ENCODE results near the gene MRPL10. TPM values are rescaled to one million over a fixed set of nuclear protein-coding genes. Genes with fewer than 3 reads are reported as not detected.
A peak's percentile ranks its signal among the peaks of the same experiment; 100 is the strongest.

Gene MRPL10
- total RNA-seq = 10 to 100 TPM; 34.9 to 74.9 (median 55.0) TPM

DNA sequence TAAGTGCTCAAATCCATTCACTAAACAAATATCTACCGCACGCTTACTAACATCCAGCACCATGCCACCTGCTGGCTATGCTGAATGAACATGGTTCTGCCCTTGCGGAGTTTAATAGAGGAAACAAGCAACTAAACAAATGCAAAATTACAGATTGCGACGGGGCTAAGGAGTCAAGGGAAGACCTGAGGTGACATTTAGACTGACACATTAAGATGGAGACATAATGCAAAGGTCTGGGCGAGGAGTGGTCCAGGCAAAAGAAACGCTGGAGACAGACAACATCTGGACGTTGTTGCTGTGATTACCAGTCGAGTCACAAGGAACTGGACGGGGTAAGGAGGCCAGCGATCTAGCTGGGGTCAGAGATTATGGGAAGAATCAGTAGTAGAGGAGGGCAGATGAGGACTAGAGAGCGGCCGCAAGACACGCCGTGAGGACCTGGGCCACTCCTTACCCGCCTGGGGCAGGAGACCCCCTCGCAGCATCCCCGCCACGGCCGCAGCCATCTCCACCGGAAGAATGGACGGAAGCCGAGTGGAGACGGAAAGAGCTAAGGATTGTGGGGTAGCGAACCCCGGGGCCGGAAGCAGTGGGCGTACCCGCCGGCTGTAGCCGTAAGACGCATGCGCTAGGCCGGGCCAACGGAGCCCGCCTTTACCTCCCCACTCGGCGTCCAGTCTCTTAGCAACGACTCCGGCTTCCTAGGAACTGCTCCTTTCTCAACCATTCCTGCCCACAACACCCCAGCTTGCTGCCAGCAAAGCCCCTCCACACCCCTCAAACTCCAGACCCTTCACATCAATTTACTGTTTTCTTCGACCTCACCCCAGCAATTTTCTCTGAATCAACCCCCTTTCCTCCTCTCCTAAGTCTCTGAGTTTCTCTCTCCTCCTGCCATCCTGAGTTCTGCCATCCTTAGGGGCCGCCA, at the start of gene MRPL10, which contains the start of gene LRRC46:
Gene MRPL10, minus strand, starts transcription at position 539 of the 931 bp plus-strand sequence. Its CDS starts 30 bp downstream, at position 509.
Gene LRRC46, plus strand, starts transcription at position 668 of the 931 bp plus-strand sequence. CDS start 320 bp downstream, outside the sequence.
- peak; percentile 98 for ATAC-seq
- Histone ChIP-seq H3K4me1 (peaks cover 0 to 30% (median 17%) of the 10 kb centered on the region in 3 donors), H3K4me3 (peak within 1 kb of the TSS; percentile 83 to 84), H3K9me3 (no peaks in the 10 kb centered on the region), H3K36me3 (peaks cover 0 to 40% of the 10 kb centered on the region in 2 donors), H3K27ac (peak within 1 kb of the TSS; percentile 24 to 82 (median 80)), H3K27me3 (no peaks in the 10 kb centered on the region)
- no peak for TF ChIP-seq EP300 (IDR thresholded peaks at IDR 0.05)
- peak; percentile 54 to 60 for TF ChIP-seq POLR2A (IDR thresholded peaks at IDR 0.05)
- TF ChIP-seq, protein P1, sequence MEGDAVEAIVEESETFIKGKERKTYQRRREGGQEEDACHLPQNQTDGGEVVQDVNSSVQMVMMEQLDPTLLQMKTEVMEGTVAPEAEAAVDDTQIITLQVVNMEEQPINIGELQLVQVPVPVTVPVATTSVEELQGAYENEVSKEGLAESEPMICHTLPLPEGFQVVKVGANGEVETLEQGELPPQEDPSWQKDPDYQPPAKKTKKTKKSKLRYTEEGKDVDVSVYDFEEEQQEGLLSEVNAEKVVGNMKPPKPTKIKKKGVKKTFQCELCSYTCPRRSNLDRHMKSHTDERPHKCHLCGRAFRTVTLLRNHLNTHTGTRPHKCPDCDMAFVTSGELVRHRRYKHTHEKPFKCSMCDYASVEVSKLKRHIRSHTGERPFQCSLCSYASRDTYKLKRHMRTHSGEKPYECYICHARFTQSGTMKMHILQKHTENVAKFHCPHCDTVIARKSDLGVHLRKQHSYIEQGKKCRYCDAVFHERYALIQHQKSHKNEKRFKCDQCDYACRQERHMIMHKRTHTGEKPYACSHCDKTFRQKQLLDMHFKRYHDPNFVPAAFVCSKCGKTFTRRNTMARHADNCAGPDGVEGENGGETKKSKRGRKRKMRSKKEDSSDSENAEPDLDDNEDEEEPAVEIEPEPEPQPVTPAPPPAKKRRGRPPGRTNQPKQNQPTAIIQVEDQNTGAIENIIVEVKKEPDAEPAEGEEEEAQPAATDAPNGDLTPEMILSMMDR (IDR thresholded peaks at IDR 0.05) = peak in 1 of 4 experiments; percentile 19
- peak; percentile 94 for TF ChIP-seq POLR2AphosphoS5 (IDR thresholded peaks at IDR 0.05)
- 0% methylated on average over 32 to 38 of the region's 42 CpGs for WGBS, 2 donors (ENCODE audit: low coverage in 1 of 2)

GRCh38 chr17:47879776-47880454, 48.6 kb upstream of the MRPL10 start:
- TF ChIP-seq POLR2A (IDR thresholded peaks at IDR 0.05) = no peak
- TF ChIP-seq, protein P1 (IDR thresholded peaks at IDR 0.05) = no peak
- TF ChIP-seq POLR2AphosphoS5 (IDR thresholded peaks at IDR 0.05) = no peak
- no peak for TF ChIP-seq EP300 (IDR thresholded peaks at IDR 0.05)
- no peaks in the 10 kb centered on the region for H3K36me3 ChIP-seq
- no peaks in the 10 kb centered on the region for H3K9me3 ChIP-seq
- H3K4me3 ChIP-seq = no peak overlapping the region
- H3K27me3 ChIP-seq = peaks cover 67% of the 10 kb centered on the region
- H3K27ac ChIP-seq = no peak overlapping the region
- no peaks in the 10 kb centered on the region for H3K4me1 ChIP-seq
- WGBS, 2 donors (ENCODE audit: low coverage in 1 of 2) = 72 to 86% methylated on average over 3 to 7 of the region's 8 CpGs
- no peak for ATAC-seq

GRCh38 chr17:47879028-47879585, 47.8 kb upstream of the MRPL10 start:
- peaks cover 68% of the 10 kb centered on the region for H3K27me3 ChIP-seq

GRCh38 chr17:47878203-47879027, 47.1 kb upstream of the MRPL10 start:
- Histone ChIP-seq H3K4me3 (no peak overlapping the region), H3K9me3 (no peaks in the 10 kb centered on the region), H3K4me1 (no peaks in the 10 kb centered on the region), H3K27me3 (peaks cover 68% of the 10 kb centered on the region), H3K36me3 (no peaks in the 10 kb centered on the region), H3K27ac (no peak overlapping the region)
- WGBS, 2 donors (ENCODE audit: low coverage in 1 of 2) = 36 to 50% methylated on average over 5 to 6 of the region's 10 CpGs
- TF ChIP-seq EP300 (IDR thresholded peaks at IDR 0.05) (no peak), POLR2AphosphoS5 (IDR thresholded peaks at IDR 0.05) (no peak), POLR2A (IDR thresholded peaks at IDR 0.05) (no peak)
- TF ChIP-seq, protein P1 (IDR thresholded peaks at IDR 0.05) = no peak
- no peak for ATAC-seq

More at GRCh38 chr17:47879028-47879585, 47.8 kb upstream of the MRPL10 start:
- ATAC-seq = no peak
- Histone ChIP-seq H3K4me1 (no peaks in the 10 kb centered on the region), H3K36me3 (no peaks in the 10 kb centered on the region), H3K4me3 (no peak overlapping the region), H3K9me3 (no peaks in the 10 kb centered on the region), H3K27ac (no peak overlapping the region)
- TF ChIP-seq, protein P1 (IDR thresholded peaks at IDR 0.05) = no peak
- TF ChIP-seq POLR2AphosphoS5 (IDR thresholded peaks at IDR 0.05) (no peak), POLR2A (IDR thresholded peaks at IDR 0.05) (no peak), EP300 (IDR thresholded peaks at IDR 0.05) (no peak)
- 51% methylated on average over 2 of the region's 2 CpGs; no CpG with 5 or more reads in 1 of the 2 donors for WGBS, 2 donors (ENCODE audit: low coverage in 1 of 2)

Data from gastroesophageal sphincter (tissue), 4 donors.